Left renal pelvis (tissue), 4 donors: Measurements from ENCODE around the gene MIOX. TPM values are rescaled to one million over a fixed set of nuclear protein-coding genes. Genes with fewer than 3 reads are reported as not detected.
"Not testable (repeated sequence)": the region's sequence is repeated elsewhere in the genome, so short reads cannot be mapped to it uniquely, and the experiment has no call there.

ENCODE experiments used
- DNase-seq, 4 donors: peaks; one replicate each; pipeline ENCODE4 v3.0.0-alpha.2; 2013; ENCODE audit warnings: low read depth in 4 of 4, low spot score in 3 of 4
- polyA plus RNA-seq, 4 donors: library from polyadenylated mRNA; unstranded; fragments of 120-200 nt; gene quantifications; one replicate each; pipeline ENCODE4 v1.2.1, GENCODE V29; 2013; ENCODE audit not compliant: insufficient read length in 4 of 4

MIOX gene
- polyA plus RNA-seq, 4 donors, result 0.44 to 12.5 (median 6.1) TPM

- no peak for DNase-seq
Observed at GRCh38 chr22:50527921-50528681, 41.4 kb downstream of the MIOX start.

GRCh38 chr22:50528682-50529415 is 42.2 kb downstream of the MIOX start:
- no peak for DNase-seq

- DNase-seq, result no peak
Observed at GRCh38 chr22:50529416-50529896, 42.8 kb downstream of the MIOX start.

- no peak for DNase-seq
Observed at GRCh38 chr22:50529897-50530579, 43.4 kb downstream of the MIOX start, which contains the start of gene TYMP. Gene TYMP (minus strand): TSS chr22:50530012. CDS start chr22:50529709, 303 bp downstream.

- no peak for DNase-seq
Observed at GRCh38 chr22:50530580-50530876, 43.9 kb downstream of the MIOX start.

GRCh38 chr22:50530877-50531545 is 44.4 kb downstream of the MIOX start:
- DNase-seq, result no peak

GRCh38 chr22:50531546-50531961 is 44.9 kb downstream of the MIOX start:
- DNase-seq, result no peak

- DNase-seq, result no peak
Observed at GRCh38 chr22:50531962-50532674, 45.5 kb downstream of the MIOX start.

- DNase-seq, result no peak
Observed at GRCh38 chr22:50532824-50533796, 46.5 kb downstream of the MIOX start.

- not testable (repeated sequence) for DNase-seq
Observed at GRCh38 chr22:50533856-50534711, 47.4 kb downstream of the MIOX start.

- no peak for DNase-seq
Observed at GRCh38 chr22:50535113-50535512, 48.5 kb downstream of the MIOX start.

- DNase-seq, result no peak
Observed at GRCh38 chr22:50536226-50536625, 49.6 kb downstream of the MIOX start.

GRCh38 chr22:50537765-50538164 is 51.1 kb downstream of the MIOX start:
- no peak for DNase-seq

Other genes with a start within 250 kb of the MIOX start
- 10 to 100 TPM; 24.2 to 47.3 (median 34.6) TPM for gene TUBGCP6, start 241.8 kb upstream of the MIOX start, polyA plus RNA-seq
- 10 to 100 TPM; 15.9 to 37.2 (median 20.3) TPM for gene HDAC10, start 235.6 kb upstream of the MIOX start, polyA plus RNA-seq
- gene MAPK12, start 225.2 kb upstream of the MIOX start, polyA plus RNA-seq, result 10 to 100 TPM in 3 of 4 donors, 1 to 10 TPM in 1; 9.7 to 17.7 (median 15.6) TPM
- gene MAPK11, start 216.5 kb upstream of the MIOX start, polyA plus RNA-seq, result 1 to 10 TPM; 6.0 to 9.7 (median 7.9) TPM
- 100 to 1,000 TPM; 126 to 249 (median 214) TPM for gene PLXNB2, start 179.2 kb upstream of the MIOX start, polyA plus RNA-seq
- gene DENND6B, start 159.8 kb upstream of the MIOX start, polyA plus RNA-seq, result 10 to 100 TPM in 3 of 4 donors, 1 to 10 TPM in 1; 9.8 to 20.1 (median 14.9) TPM
- gene PPP6R2, start 143.5 kb upstream of the MIOX start, polyA plus RNA-seq, result 10 to 100 TPM; 30.2 to 58.8 (median 35.4) TPM
- 10 to 100 TPM; 25.9 to 47.1 (median 34.9) TPM for gene SBF1, start 11.8 kb upstream of the MIOX start, polyA plus RNA-seq
- gene ADM2, start 5.3 kb upstream of the MIOX start, polyA plus RNA-seq, result 1 to 10 TPM in 3 of 4 donors, under 1 TPM in 1; 0.83 to 7.4 (median 3.9) TPM
- gene LMF2, start 20.8 kb downstream of the MIOX start, polyA plus RNA-seq, result 10 to 100 TPM; 34.7 to 68.3 (median 42.0) TPM
- gene NCAPH2, start 21.4 kb downstream of the MIOX start, polyA plus RNA-seq, result 10 to 100 TPM; 39.7 to 54.3 (median 43.9) TPM
- gene SCO2, start 38.7 kb downstream of the MIOX start, polyA plus RNA-seq, result 1 to 10 TPM in 2 of 4 donors, under 1 TPM in 1, not detected in 1; 0.83 to 7.6 (median 3.9) TPM
- 1 to 10 TPM in 3 of 4 donors, under 1 TPM in 1; 0.83 to 4.3 (median 2.1) TPM for gene TYMP, start 43.2 kb downstream of the MIOX start, polyA plus RNA-seq
- under 1 TPM; 0.03 to 0.47 (median 0.32) TPM for gene KLHDC7B, start 59.0 kb downstream of the MIOX start, polyA plus RNA-seq
- gene SYCE3, start 76.1 kb downstream of the MIOX start, polyA plus RNA-seq, result under 1 TPM in 1 of 4 donors, not detected in 3; 0.42 TPM
- 10 to 100 TPM in 2 of 4 donors, 1 to 10 TPM in 2; 7.5 to 17.4 (median 10.2) TPM for gene CPT1B, start 91.6 kb downstream of the MIOX start, polyA plus RNA-seq
- gene CHKB, start 96.0 kb downstream of the MIOX start, polyA plus RNA-seq, result 10 to 100 TPM; 71.6 to 88.6 (median 81.1) TPM
- gene MAPK8IP2, start 113.9 kb downstream of the MIOX start, polyA plus RNA-seq, result 1 to 10 TPM in 2 of 4 donors, under 1 TPM in 2; 0.72 to 3.5 (median 0.93) TPM
- 10 to 100 TPM in 3 of 4 donors, 1 to 10 TPM in 1; 6.3 to 26.6 (median 13.4) TPM for gene ARSA, start 141.3 kb downstream of the MIOX start, polyA plus RNA-seq
- gene SHANK3, start 186.0 kb downstream of the MIOX start, polyA plus RNA-seq, result 10 to 100 TPM; 10.2 to 25.3 (median 13.4) TPM